HepG2 (cell line): Measurements from ENCODE around the gene TGFA. TPM values are rescaled to one million over a fixed set of nuclear protein-coding genes. Genes with fewer than 3 reads are reported as not detected.

Source experiments
- CBX1 ChIP-seq: IDR thresholded peaks from one replicate; pipeline ENCODE4 v1.6.1; 2016; ENCODE audit warnings: antibody characterized with exemption, low read depth
- CBX5 ChIP-seq: sonication (generic); formaldehyde crosslinking; IDR thresholded peaks from 2 replicates; pipeline ENCODE4 v1.4.0; 2020; ENCODE audit warnings: missing genetic modification reagents, borderline replicate concordance
- EHMT2 ChIP-seq: fragments of 200-600 bp; sonication (generic); IDR thresholded peaks from 2 replicates; pipeline ENCODE4 v1.7.0; 2017; ENCODE audit warnings: antibody characterized with exemption, low read depth, low read length, borderline replicate concordance
- ESRRA ChIP-seq: sonication (generic); formaldehyde crosslinking; IDR thresholded peaks from 2 replicates; pipeline ENCODE4 v1.5.1; 2020; ENCODE audit warnings: mild to moderate bottlenecking, low read depth, missing genetic modification reagents
- FOXM1 ChIP-seq: sonication (generic); formaldehyde crosslinking; IDR thresholded peaks from 2 replicates; pipeline ENCODE4 v1.5.0; 2020; ENCODE audit warnings: missing genetic modification reagents
- GPBP1L1 ChIP-seq: sonication (generic); formaldehyde crosslinking; IDR thresholded peaks from 2 replicates; pipeline ENCODE4 v1.5.0; 2020; ENCODE audit warnings: mild to moderate bottlenecking, missing genetic modification reagents
- HMG20B ChIP-seq: conservative IDR thresholded peaks from 2 replicates; pipeline ENCODE4 v1.6.1; 2016; ENCODE audit warnings: missing genetic modification reagents, missing compliant biosample characterization
- IRF2 ChIP-seq: IDR thresholded peaks from 2 replicates; pipeline ENCODE4 v1.6.1; 2018; ENCODE audit warnings: missing genetic modification reagents, missing compliant biosample characterization
- JARID2 ChIP-seq: sonication (generic); formaldehyde crosslinking; IDR thresholded peaks from 2 replicates; pipeline ENCODE4 v1.8.1; 2023; ENCODE audit warnings: missing genetic modification reagents, inconsistent platforms; ENCODE audit not compliant: insufficient replicate concordance
- KDM1A ChIP-seq: IDR thresholded peaks from 2 replicates; pipeline ENCODE4 v1.6.1; 2016; ENCODE audit warnings: missing compliant biosample characterization
- LBX2 ChIP-seq: sonication (generic); formaldehyde crosslinking; IDR thresholded peaks from 2 replicates; pipeline ENCODE4 v1.5.0; 2020; ENCODE audit warnings: missing genetic modification reagents, mild to moderate bottlenecking, borderline replicate concordance
- MED8 ChIP-seq: sonication (generic); formaldehyde crosslinking; IDR thresholded peaks from 2 replicates; pipeline ENCODE4 v1.8.1; 2023; ENCODE audit warnings: mild to moderate bottlenecking, missing genetic modification reagents; ENCODE audit not compliant: insufficient replicate concordance
- MXI1 ChIP-seq: IDR thresholded peaks from 3 replicates; pipeline ENCODE4 v1.6.1; 2012; ENCODE audit warnings: low read depth, low read length, inconsistent platforms, borderline replicate concordance
- NFRKB ChIP-seq: fragments of 450-650 bp; IDR thresholded peaks from 2 replicates; pipeline ENCODE4 v1.6.1; 2017
- NR2F2 ChIP-seq: IDR thresholded peaks from 2 replicates; pipeline ENCODE4 v1.6.1; 2012; ENCODE audit warnings: low read depth, inconsistent platforms, borderline replicate concordance
- RNF2 ChIP-seq: fragments of 450-650 bp; conservative IDR thresholded peaks from 2 replicates; pipeline ENCODE4 v1.6.1; 2016; ENCODE audit warnings: low read depth
- SETDB1 ChIP-seq: sonication (generic); formaldehyde crosslinking; IDR thresholded peaks from 2 replicates; pipeline ENCODE4 v1.5.1; 2020; ENCODE audit warnings: missing genetic modification reagents, mild to moderate bottlenecking, borderline replicate concordance
- TARDBP ChIP-seq: sonication (generic); formaldehyde crosslinking; IDR thresholded peaks from 2 replicates; pipeline ENCODE4 v1.8.0; 2022; ENCODE audit warnings: mild to moderate bottlenecking, missing genetic modification reagents
- TBP ChIP-seq: sonication (generic); formaldehyde crosslinking; IDR thresholded peaks from 2 replicates; pipeline ENCODE4 v1.5.0; 2020; ENCODE audit warnings: missing genetic modification reagents
- TBX3 ChIP-seq: fragments of 450-650 bp; IDR thresholded peaks from 2 replicates; pipeline ENCODE4 v1.6.1; 2017; ENCODE audit warnings: antibody characterized with exemption, mild to moderate bottlenecking, inconsistent platforms, borderline replicate concordance
- TCF7L2 ChIP-seq: IDR thresholded peaks from 2 replicates; pipeline ENCODE4 v1.6.1; 2011; ENCODE audit warnings: mild to moderate bottlenecking, low read depth, low read length, moderate library complexity
- TIGD3 ChIP-seq: sonication (generic); formaldehyde crosslinking; IDR thresholded peaks from 2 replicates; pipeline ENCODE4 v1.5.1; 2020; ENCODE audit warnings: mild to moderate bottlenecking, missing genetic modification reagents, borderline replicate concordance
- WIZ ChIP-seq: sonication (generic); formaldehyde crosslinking; IDR thresholded peaks from 2 replicates; pipeline ENCODE4 v1.5.1; 2020; ENCODE audit warnings: mild to moderate bottlenecking, missing genetic modification reagents
- ZFP41 ChIP-seq: sonication (generic); formaldehyde crosslinking; IDR thresholded peaks from 2 replicates; pipeline ENCODE4 v1.4.0; 2020; ENCODE audit warnings: mild to moderate bottlenecking, missing genetic modification reagents, borderline replicate concordance
- ZFP62 ChIP-seq: sonication (generic); formaldehyde crosslinking; IDR thresholded peaks from 2 replicates; pipeline ENCODE4 v1.4.0; 2020; ENCODE audit warnings: missing genetic modification reagents
- ZFP82 ChIP-seq: sonication (generic); formaldehyde crosslinking; IDR thresholded peaks from 2 replicates; pipeline ENCODE4 v1.5.1; 2020; ENCODE audit warnings: mild to moderate bottlenecking, missing genetic modification reagents, borderline replicate concordance
- ZNF282 ChIP-seq: fragments of 450-650 bp; IDR thresholded peaks from 2 replicates; pipeline ENCODE4 v1.6.1; 2018; ENCODE audit not compliant: partially characterized antibody
- ZNF512 ChIP-seq: sonication (generic); formaldehyde crosslinking; IDR thresholded peaks from 2 replicates; pipeline ENCODE4 v1.4.0; 2020; ENCODE audit warnings: mild to moderate bottlenecking, missing genetic modification reagents
- polyA plus RNA-seq, 8 experiments: library from polyadenylated mRNA; depleted of rRNA in 3 of 8; stranded (reverse) in 7 of 8; unstranded in 1 of 8; fragments of >200 nt; fragmentation: Illumina TruSeq in 4 of 8; extraction: Trizol in 4 of 8; gene quantifications; 2 replicates each; pipeline versions ENCODE4 v1.2.1 to v1.2.3, GENCODE V29; 2011 to 2016; ENCODE audit warnings: low read depth in 4 of 8, missing spikeins in 1 of 8, mixed read lengths in 1 of 8; ENCODE audit not compliant: insufficient read depth in 1 of 8
- total RNA-seq, 5 experiments: library from RNA; depleted of rRNA; stranded (reverse); fragments of >200 nt; fragmentation: Illumina TruSeq; extraction: Trizol; gene quantifications; 2 replicates each; pipeline ENCODE4 v1.2.3, GENCODE V29; 2016; ENCODE audit warnings: low read depth in 1 of 5

Gene TGFA
- total and polyA plus RNA-seq, 2 of the 13 experiments (the other 11 are each of a cell fraction or from before 2014, with no cell fraction given) = 7.8 to 15.3 TPM

- no peak for TF ChIP-seq MED8 (CRISPR knock-in tag)
- TF ChIP-seq IRF2 (CRISPR knock-in tag) = 0 out of 2 replicates have a peak, but pooled peaks have one; percentile 53
- TF ChIP-seq ZNF512 (CRISPR knock-in tag) = no peak
- no peak for TF ChIP-seq CBX1
- TF ChIP-seq JARID2 (CRISPR knock-in tag) = no peak
- no peak for TF ChIP-seq ZNF282
- TF ChIP-seq EHMT2 = peak; percentile 87; the same call in 1 of the 2 replicates
- TF ChIP-seq TBX3 = no peak; the same call in 1 of the 2 replicates
- no peak for TF ChIP-seq FOXM1 (CRISPR knock-in tag)
- no peak for TF ChIP-seq RNF2
- no peak for TF ChIP-seq NFRKB
- no peak for TF ChIP-seq TIGD3 (CRISPR knock-in tag)
- peak; percentile 57; the same call in 1 of the 2 replicates for TF ChIP-seq HMG20B
- TF ChIP-seq ESRRA (CRISPR knock-in tag) = no peak
- peak; percentile 72; the same call in 1 of the 2 replicates for TF ChIP-seq CBX5
- TF ChIP-seq ZFP41 (CRISPR knock-in tag) = no peak
- no peak; the same call in 1 of the 2 replicates for TF ChIP-seq TCF7L2
- no peak for TF ChIP-seq TBP (CRISPR knock-in tag)
- TF ChIP-seq LBX2 (CRISPR knock-in tag) = no peak
- peak; percentile 9; the same call in 1 of the 2 replicates for TF ChIP-seq KDM1A
- TF ChIP-seq ZFP62 (CRISPR knock-in tag) = no peak
- no peak for TF ChIP-seq ZFP82 (CRISPR knock-in tag)
- no peak for TF ChIP-seq MXI1
- TF ChIP-seq TARDBP (CRISPR knock-in tag) = peak; percentile 80
- no peak for TF ChIP-seq GPBP1L1 (CRISPR knock-in tag)
- TF ChIP-seq SETDB1 (CRISPR knock-in tag) = no peak
- TF ChIP-seq NR2F2 = peak; percentile 56; the same call in 1 of the 2 replicates
- TF ChIP-seq WIZ (CRISPR knock-in tag) = no peak
Observed at GRCh38 chr2:70565039-70565731, 11.6 kb upstream of the TGFA start (continued).
